Measurements from ENCODE around the gene ERICH2. TPM values are rescaled to one million over a fixed set of nuclear protein-coding genes. Genes with fewer than 3 reads are reported as not detected.

ERICH2 gene
- total RNA-seq, 4 donors from 2014 or later = not detected

GRCh38 chr2:170778900-170779299 lies 8.7 kb downstream of the ERICH2 start:
- no peak for DNase-seq
- Histone ChIP-seq H3K36me3 (no peaks in the 10 kb centered on the region), H3K4me3 (no peak overlapping the region), H3K27ac (no peak overlapping the region), H3K27me3 (no peaks in the 10 kb centered on the region), H3K4me1 (no peaks in the 10 kb centered on the region), H3K9me3 (no peaks in the 10 kb centered on the region)
- TF ChIP-seq, protein P1, sequence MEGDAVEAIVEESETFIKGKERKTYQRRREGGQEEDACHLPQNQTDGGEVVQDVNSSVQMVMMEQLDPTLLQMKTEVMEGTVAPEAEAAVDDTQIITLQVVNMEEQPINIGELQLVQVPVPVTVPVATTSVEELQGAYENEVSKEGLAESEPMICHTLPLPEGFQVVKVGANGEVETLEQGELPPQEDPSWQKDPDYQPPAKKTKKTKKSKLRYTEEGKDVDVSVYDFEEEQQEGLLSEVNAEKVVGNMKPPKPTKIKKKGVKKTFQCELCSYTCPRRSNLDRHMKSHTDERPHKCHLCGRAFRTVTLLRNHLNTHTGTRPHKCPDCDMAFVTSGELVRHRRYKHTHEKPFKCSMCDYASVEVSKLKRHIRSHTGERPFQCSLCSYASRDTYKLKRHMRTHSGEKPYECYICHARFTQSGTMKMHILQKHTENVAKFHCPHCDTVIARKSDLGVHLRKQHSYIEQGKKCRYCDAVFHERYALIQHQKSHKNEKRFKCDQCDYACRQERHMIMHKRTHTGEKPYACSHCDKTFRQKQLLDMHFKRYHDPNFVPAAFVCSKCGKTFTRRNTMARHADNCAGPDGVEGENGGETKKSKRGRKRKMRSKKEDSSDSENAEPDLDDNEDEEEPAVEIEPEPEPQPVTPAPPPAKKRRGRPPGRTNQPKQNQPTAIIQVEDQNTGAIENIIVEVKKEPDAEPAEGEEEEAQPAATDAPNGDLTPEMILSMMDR (IDR thresholded peaks at IDR 0.05) = no peak
- no peak for TF ChIP-seq POLR2A (IDR thresholded peaks at IDR 0.05)

GRCh38 chr2:170779304-170779703 lies 9.1 kb downstream of the ERICH2 start:
- TF ChIP-seq, protein P1 (IDR thresholded peaks at IDR 0.05) = no peak
- TF ChIP-seq POLR2A (IDR thresholded peaks at IDR 0.05) = no peak
- DNase-seq = no peak
- Histone ChIP-seq H3K27ac (no peak overlapping the region), H3K9me3 (no peaks in the 10 kb centered on the region), H3K27me3 (no peaks in the 10 kb centered on the region), H3K4me1 (no peaks in the 10 kb centered on the region), H3K36me3 (no peaks in the 10 kb centered on the region), H3K4me3 (no peak overlapping the region)

- Histone ChIP-seq H3K4me1 (no peaks in the 10 kb centered on the region), H3K27ac (no peak overlapping the region), H3K27me3 (no peaks in the 10 kb centered on the region), H3K9me3 (no peaks in the 10 kb centered on the region), H3K36me3 (no peaks in the 10 kb centered on the region), H3K4me3 (no peak overlapping the region)
- TF ChIP-seq, protein P1 (IDR thresholded peaks at IDR 0.05) = no peak
- no peak for TF ChIP-seq POLR2A (IDR thresholded peaks at IDR 0.05)
- no peak for DNase-seq
These were observed 12.5 kb downstream of the ERICH2 start for GRCh38 chr2:170782673-170783072.

DNA sequence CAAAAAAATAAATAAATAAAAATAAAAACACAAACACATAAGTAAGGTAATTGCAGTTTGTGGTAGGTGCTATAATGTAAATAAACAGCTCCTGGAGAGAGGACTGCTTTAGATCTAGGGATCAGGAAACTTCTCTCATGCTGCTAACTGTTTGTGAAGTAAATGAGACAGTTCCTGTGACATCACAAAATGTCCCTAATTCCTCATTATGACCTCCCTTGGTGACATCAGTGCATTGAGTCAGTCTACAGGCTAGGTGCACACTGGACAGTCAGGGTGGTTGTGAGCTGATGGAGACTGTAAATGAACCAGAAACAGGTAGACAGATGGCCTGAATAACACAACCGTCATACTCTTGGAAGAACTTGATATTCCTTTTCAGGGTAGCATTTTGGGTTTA lies 13.4 kb downstream of the ERICH2 start:
- no peaks in the 10 kb centered on the region for H3K27me3 ChIP-seq
- H3K9me3 ChIP-seq = no peaks in the 10 kb centered on the region
- H3K4me3 ChIP-seq = no peak overlapping the region
- TF ChIP-seq, protein P1 (IDR thresholded peaks at IDR 0.05) = no peak
- no peak for TF ChIP-seq POLR2A (IDR thresholded peaks at IDR 0.05)
- no peaks in the 10 kb centered on the region for H3K36me3 ChIP-seq
- no peaks in the 10 kb centered on the region for H3K4me1 ChIP-seq
- H3K27ac ChIP-seq = no peak overlapping the region
- DNase-seq = no peak

DNA sequence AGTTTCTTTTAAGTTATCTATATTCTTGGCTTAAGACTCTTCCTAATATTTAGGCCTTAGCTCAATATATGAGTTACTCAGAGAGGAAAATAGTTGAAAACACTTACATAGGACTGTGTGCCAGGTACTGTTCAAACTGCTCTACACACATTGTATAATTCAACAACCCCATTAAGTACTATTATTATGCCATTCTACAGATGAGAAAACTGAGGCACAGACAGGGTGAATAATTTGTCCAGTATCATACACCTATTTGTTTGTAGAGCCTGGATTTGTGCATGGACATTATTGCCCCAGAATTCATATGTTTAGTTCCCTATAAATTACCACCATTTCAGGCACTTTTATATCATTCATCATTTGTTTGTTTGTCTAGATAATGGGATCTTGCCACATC lies 28.8 kb downstream of the ERICH2 start:
- Histone ChIP-seq H3K27me3 (no peaks in the 10 kb centered on the region), H3K4me1 (no peaks in the 10 kb centered on the region), H3K36me3 (no peaks in the 10 kb centered on the region), H3K9me3 (no peaks in the 10 kb centered on the region), H3K4me3 (no peak overlapping the region), H3K27ac (no peak overlapping the region)
- TF ChIP-seq, protein P1 (IDR thresholded peaks at IDR 0.05) = no peak
- TF ChIP-seq POLR2A (IDR thresholded peaks at IDR 0.05) = no peak
- no peak for DNase-seq

DNA sequence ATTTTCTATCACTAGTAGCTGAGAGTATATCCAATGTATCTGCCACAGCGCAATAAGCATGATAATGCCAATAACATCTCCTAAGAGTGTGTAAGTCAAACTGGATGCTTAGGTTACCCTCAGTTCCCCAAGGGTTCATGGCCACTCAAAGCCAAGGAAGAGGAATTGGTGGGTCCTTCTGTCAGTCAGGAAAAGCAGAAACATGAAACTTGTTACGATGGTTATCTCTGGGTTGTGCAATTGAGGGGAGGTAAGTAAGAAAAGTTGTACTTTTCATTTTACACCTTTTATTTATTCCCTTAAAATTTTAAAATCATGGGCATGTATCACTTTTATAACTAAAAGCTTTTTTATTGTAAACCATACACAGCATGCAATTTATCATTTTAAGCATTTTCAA lies 36.4 kb downstream of the ERICH2 start:
- Histone ChIP-seq H3K4me3 (no peak overlapping the region), H3K27ac (no peak overlapping the region), H3K27me3 (no peaks in the 10 kb centered on the region), H3K9me3 (no peaks in the 10 kb centered on the region), H3K36me3 (no peaks in the 10 kb centered on the region), H3K4me1 (no peaks in the 10 kb centered on the region)
- TF ChIP-seq POLR2A (IDR thresholded peaks at IDR 0.05) = no peak
- TF ChIP-seq, protein P1 (IDR thresholded peaks at IDR 0.05) = no peak
- no peak for DNase-seq

Measured in Peyer's patch (tissue), 4 donors.